Measurements from ENCODE around the gene CDH18. TPM values are rescaled to one million over a fixed set of nuclear protein-coding genes. Genes with fewer than 3 reads are reported as not detected.

CDH18 gene
- total and polyA plus RNA-seq, 2 donors = 0.05 to 0.24 TPM

DNA sequence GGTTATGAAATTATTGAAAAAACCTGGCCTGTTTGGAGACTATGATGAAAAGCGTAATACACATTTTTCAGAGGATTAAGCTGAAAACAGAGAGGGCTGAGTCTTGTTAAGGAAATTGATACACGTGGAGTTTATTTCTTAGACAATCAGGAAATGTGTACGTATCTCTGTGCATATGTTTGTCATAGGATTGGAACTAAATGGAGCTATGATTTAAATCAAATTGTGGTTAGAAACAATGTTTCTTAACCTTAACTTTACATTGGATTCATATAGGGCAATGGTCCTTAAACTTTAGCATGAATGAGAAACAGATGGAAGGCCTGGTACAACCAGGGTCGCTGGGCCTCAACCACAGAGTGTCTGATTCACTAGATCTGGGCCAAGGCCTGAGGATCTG is 451.6 kb downstream of the CDH18 start:
- Histone ChIP-seq H3K27me3 (ENCODE audit: control insufficient read depth in 2 of 2, insufficient read depth in 1 of 2, low read length in 1 of 2) (no peaks in the 10 kb centered on the region), H3K4me1 (ENCODE audit: control insufficient read depth in 2 of 2, insufficient read depth in 2 of 2, low read length in 2 of 2) (no peaks in the 10 kb centered on the region), H3K27ac (ENCODE audit: low read depth in 1 of 2, low read length in 1 of 2) (no peak overlapping the region), H3K4me3 (ENCODE audit: low read length in 2 of 2) (no peak overlapping the region), H3K9me3 (ENCODE audit: control insufficient read depth in 2 of 2, insufficient read depth in 1 of 2, low read length in 1 of 2) (peaks cover 0 to 6% of the 10 kb centered on the region in 2 donors), H3K36me3 (ENCODE audit: control insufficient read depth in 2 of 2, insufficient read depth in 2 of 2, low read length in 1 of 2) (no peaks in the 10 kb centered on the region)
- DNase-seq (ENCODE audit: low read depth in 6 of 9, low spot score in 9 of 9) = no peak
- WGBS = 95% methylated on average over 4 of the region's 4 CpGs

DNA sequence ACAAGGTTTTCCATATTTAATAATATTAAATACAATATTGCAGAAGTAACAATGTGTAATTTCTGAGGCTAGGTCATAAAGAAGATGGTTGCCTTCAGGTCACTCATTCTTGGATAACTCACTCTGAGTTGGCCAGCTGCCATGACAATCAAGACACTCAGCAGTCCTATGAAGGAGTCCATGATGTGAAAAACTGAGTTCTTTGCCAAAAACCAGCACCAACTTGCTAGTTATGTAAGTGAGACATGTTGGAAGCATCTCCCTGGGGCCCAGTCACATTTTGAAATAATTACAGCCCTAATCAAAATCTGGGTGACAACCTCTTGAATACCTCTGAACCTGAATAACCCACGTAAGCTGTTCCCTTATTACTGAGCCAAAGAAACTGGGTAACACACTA is 453.2 kb downstream of the CDH18 start:
- peak in 1 of 9 donors; percentile 1 for DNase-seq (ENCODE audit: low read depth in 6 of 9, low spot score in 9 of 9)
- Histone ChIP-seq H3K4me1 (ENCODE audit: control insufficient read depth in 2 of 2, insufficient read depth in 2 of 2, low read length in 2 of 2) (no peaks in the 10 kb centered on the region), H3K4me3 (ENCODE audit: low read length in 2 of 2) (no peak overlapping the region), H3K36me3 (ENCODE audit: control insufficient read depth in 2 of 2, insufficient read depth in 2 of 2, low read length in 1 of 2) (no peaks in the 10 kb centered on the region), H3K9me3 (ENCODE audit: control insufficient read depth in 2 of 2, insufficient read depth in 1 of 2, low read length in 1 of 2) (no peaks in the 10 kb centered on the region), H3K27me3 (ENCODE audit: control insufficient read depth in 2 of 2, insufficient read depth in 1 of 2, low read length in 1 of 2) (no peaks in the 10 kb centered on the region), H3K27ac (ENCODE audit: low read depth in 1 of 2, low read length in 1 of 2) (no peak overlapping the region)
- WGBS = 97% methylated on average over 1 of the region's 1 CpG

DNA sequence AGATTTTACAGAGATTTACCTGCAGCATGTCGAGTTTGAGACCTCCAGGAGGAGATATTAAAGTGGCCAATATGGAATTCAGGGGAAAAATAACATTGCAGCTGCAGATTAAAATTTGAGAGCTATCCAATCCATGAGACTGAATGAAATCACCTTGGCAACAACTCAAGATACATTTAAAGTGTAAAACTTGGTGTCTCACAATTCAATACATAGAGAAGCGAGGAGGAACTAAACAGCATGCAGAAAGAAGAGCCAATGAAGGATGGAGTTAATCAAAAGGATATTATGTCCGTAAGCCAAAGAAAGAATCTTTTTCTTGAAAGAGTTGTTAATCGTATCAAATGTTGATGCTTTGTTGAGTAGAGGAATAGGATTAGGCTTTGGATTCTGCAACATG is 455.1 kb downstream of the CDH18 start:
- Histone ChIP-seq H3K27me3 (ENCODE audit: control insufficient read depth in 2 of 2, insufficient read depth in 1 of 2, low read length in 1 of 2) (no peaks in the 10 kb centered on the region), H3K36me3 (ENCODE audit: control insufficient read depth in 2 of 2, insufficient read depth in 2 of 2, low read length in 1 of 2) (no peaks in the 10 kb centered on the region), H3K9me3 (ENCODE audit: control insufficient read depth in 2 of 2, insufficient read depth in 1 of 2, low read length in 1 of 2) (no peaks in the 10 kb centered on the region), H3K4me1 (ENCODE audit: control insufficient read depth in 2 of 2, insufficient read depth in 2 of 2, low read length in 2 of 2) (no peaks in the 10 kb centered on the region), H3K27ac (ENCODE audit: low read depth in 1 of 2, low read length in 1 of 2) (no peak overlapping the region), H3K4me3 (ENCODE audit: low read length in 2 of 2) (no peak overlapping the region)
- no peak for DNase-seq (ENCODE audit: low read depth in 6 of 9, low spot score in 9 of 9)
- WGBS = 81% methylated on average over 4 of the region's 4 CpGs

DNA sequence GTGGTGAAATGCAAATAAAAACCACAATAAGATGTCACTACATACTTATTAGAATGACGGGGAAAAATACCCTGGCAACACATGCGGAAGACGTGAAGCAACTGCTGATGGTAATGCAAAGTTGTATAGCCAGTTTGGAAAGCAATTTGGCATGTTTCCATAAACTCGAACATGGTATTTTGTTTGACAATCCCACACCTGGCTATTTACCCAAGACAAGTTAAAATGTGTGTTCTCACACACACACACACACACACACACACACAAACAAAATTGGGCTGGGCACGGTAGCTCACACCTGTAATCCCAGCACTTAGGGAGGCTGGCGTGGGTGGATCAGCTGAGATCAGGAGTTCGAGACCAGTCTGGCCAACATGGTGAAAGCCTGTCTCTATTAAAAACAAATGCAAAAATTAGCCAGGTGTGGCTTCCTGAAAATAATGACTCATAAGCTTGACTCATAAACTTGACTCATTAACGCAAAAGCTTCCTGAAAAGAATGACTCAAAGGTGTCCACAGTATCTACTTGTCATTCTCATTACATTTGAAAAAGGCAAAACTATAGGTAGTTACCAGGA is 456.5 kb downstream of the CDH18 start:
- DNase-seq (ENCODE audit: low read depth in 6 of 9, low spot score in 9 of 9) = no peak
- no peak overlapping the region for H3K27ac ChIP-seq (ENCODE audit: low read depth in 1 of 2, low read length in 1 of 2)
- 92% methylated on average over 8 of the region's 8 CpGs for WGBS

DNA sequence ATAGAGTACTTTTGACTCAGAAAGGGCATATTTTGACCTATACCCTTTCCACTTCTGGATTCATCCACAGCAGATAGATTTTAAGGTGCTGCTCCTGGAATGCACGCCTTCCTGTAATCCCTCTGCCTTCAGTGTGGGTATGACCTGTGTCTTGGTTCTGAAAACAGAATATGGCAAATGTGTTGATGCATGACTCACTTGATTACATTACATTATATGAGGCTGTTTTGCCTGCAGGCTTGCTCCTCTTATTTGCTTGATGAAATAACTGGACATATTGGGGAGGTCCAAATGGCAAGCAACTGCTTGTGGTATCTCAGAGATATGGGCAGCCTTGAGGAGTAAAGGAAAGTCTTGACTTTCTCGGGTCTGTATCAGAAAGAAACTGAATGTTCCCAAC is 468.6 kb downstream of the CDH18 start:
- Histone ChIP-seq H3K27ac (ENCODE audit: low read depth in 1 of 2, low read length in 1 of 2) (no peak overlapping the region), H3K36me3 (ENCODE audit: control insufficient read depth in 2 of 2, insufficient read depth in 2 of 2, low read length in 1 of 2) (no peaks in the 10 kb centered on the region), H3K4me3 (ENCODE audit: low read length in 2 of 2) (no peak overlapping the region), H3K4me1 (ENCODE audit: control insufficient read depth in 2 of 2, insufficient read depth in 2 of 2, low read length in 2 of 2) (no peaks in the 10 kb centered on the region), H3K27me3 (ENCODE audit: control insufficient read depth in 2 of 2, insufficient read depth in 1 of 2, low read length in 1 of 2) (no peaks in the 10 kb centered on the region), H3K9me3 (ENCODE audit: control insufficient read depth in 2 of 2, insufficient read depth in 1 of 2, low read length in 1 of 2) (no peaks in the 10 kb centered on the region)
- DNase-seq (ENCODE audit: low read depth in 6 of 9, low spot score in 9 of 9) = no peak
- WGBS = 77% methylated on average over 2 of the region's 2 CpGs

More for the DNA sequence above, 456.5 kb downstream of the CDH18 start:
- Histone ChIP-seq H3K4me3 (ENCODE audit: low read length in 2 of 2) (no peak overlapping the region), H3K4me1 (ENCODE audit: control insufficient read depth in 2 of 2, insufficient read depth in 2 of 2, low read length in 2 of 2) (no peaks in the 10 kb centered on the region), H3K9me3 (ENCODE audit: control insufficient read depth in 2 of 2, insufficient read depth in 1 of 2, low read length in 1 of 2) (no peaks in the 10 kb centered on the region), H3K27me3 (ENCODE audit: control insufficient read depth in 2 of 2, insufficient read depth in 1 of 2, low read length in 1 of 2) (no peaks in the 10 kb centered on the region), H3K36me3 (ENCODE audit: control insufficient read depth in 2 of 2, insufficient read depth in 2 of 2, low read length in 1 of 2) (no peaks in the 10 kb centered on the region)

DNA sequence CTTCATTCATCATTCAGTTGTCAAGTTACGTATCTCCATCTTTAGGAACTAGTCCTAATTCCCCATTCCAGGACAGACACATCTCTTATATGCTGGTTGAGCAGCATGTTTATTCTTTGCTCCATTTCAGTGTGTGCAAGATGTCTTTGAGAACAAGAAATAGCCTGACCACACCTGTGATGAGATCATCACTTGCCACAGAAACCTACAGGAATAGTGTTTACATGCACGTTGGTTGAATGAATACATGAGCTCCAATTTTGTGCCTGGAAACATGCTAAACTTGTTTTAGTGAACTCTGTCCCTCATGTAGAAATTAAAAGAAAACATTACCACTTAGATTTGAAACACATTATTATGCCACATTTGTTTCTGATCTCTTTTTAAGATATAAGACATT is 489.1 kb downstream of the CDH18 start:
- Histone ChIP-seq H3K4me1 (ENCODE audit: control insufficient read depth in 2 of 2, insufficient read depth in 2 of 2, low read length in 2 of 2) (no peaks in the 10 kb centered on the region), H3K27me3 (ENCODE audit: control insufficient read depth in 2 of 2, insufficient read depth in 1 of 2, low read length in 1 of 2) (no peaks in the 10 kb centered on the region), H3K4me3 (ENCODE audit: low read length in 2 of 2) (no peak overlapping the region), H3K9me3 (ENCODE audit: control insufficient read depth in 2 of 2, insufficient read depth in 1 of 2, low read length in 1 of 2) (no peaks in the 10 kb centered on the region), H3K27ac (ENCODE audit: low read depth in 1 of 2, low read length in 1 of 2) (no peak overlapping the region), H3K36me3 (ENCODE audit: control insufficient read depth in 2 of 2, insufficient read depth in 2 of 2, low read length in 1 of 2) (no peaks in the 10 kb centered on the region)
- no peak for DNase-seq (ENCODE audit: low read depth in 6 of 9, low spot score in 9 of 9)
- 78% methylated on average over 2 of the region's 2 CpGs for WGBS

DNA sequence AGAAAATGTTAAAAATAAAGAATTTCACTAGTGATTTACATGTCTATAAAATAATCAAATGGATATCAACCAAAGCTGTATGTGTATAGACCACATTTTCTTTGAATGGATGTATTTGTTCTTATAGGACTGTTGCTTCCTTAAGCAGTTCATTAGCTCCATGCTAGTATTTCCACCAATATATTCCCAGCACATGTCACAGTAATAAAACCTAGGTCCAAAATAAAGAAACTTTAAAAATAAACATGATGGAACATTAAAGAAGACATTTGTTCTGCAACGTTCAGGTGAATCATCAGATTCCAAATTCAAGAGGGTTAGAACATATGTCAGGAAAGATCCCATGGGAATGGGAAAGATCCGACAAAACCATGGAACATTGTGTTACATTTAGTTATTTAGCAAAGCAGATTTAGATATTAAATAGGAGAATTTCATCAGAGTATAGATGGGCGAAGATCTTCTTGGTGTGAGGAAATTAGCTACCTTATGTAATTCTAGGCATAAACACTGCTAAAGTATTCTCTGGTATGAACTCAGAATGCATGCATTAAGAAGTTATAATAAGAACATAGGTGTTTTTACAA is 490.7 kb downstream of the CDH18 start:
- H3K27me3 ChIP-seq (ENCODE audit: control insufficient read depth in 2 of 2, insufficient read depth in 1 of 2, low read length in 1 of 2) = no peaks in the 10 kb centered on the region
- no peaks in the 10 kb centered on the region for H3K36me3 ChIP-seq (ENCODE audit: control insufficient read depth in 2 of 2, insufficient read depth in 2 of 2, low read length in 1 of 2)
- 80% methylated on average over 3 of the region's 3 CpGs for WGBS
- no peak for DNase-seq (ENCODE audit: low read depth in 6 of 9, low spot score in 9 of 9)
- no peaks in the 10 kb centered on the region for H3K9me3 ChIP-seq (ENCODE audit: control insufficient read depth in 2 of 2, insufficient read depth in 1 of 2, low read length in 1 of 2)
- H3K27ac ChIP-seq (ENCODE audit: low read depth in 1 of 2, low read length in 1 of 2) = no peak overlapping the region
- H3K4me3 ChIP-seq (ENCODE audit: low read length in 2 of 2) = no peak overlapping the region
- H3K4me1 ChIP-seq (ENCODE audit: control insufficient read depth in 2 of 2, insufficient read depth in 2 of 2, low read length in 2 of 2) = no peaks in the 10 kb centered on the region

DNA sequence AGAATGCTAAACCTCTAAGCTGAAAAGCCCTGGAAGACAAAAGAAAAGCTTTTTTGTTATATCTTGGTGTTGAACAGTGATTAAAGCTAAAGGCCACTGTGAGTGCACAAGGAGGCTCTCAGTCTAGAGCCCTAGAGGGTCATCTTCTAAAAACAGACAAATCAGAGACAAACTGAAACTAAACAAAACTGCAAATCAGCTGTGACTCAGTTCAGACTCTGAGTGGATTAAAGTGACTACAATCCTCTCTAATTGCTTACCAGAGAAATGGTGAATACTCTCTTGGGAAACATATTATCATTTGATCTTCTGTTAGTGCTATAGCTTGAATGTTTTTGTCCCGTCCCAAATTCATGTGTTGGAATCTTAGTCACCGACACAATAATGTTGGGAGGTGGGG is 491.9 kb downstream of the CDH18 start:
- H3K4me1 ChIP-seq (ENCODE audit: control insufficient read depth in 2 of 2, insufficient read depth in 2 of 2, low read length in 2 of 2) = no peaks in the 10 kb centered on the region
- H3K36me3 ChIP-seq (ENCODE audit: control insufficient read depth in 2 of 2, insufficient read depth in 2 of 2, low read length in 1 of 2) = no peaks in the 10 kb centered on the region
- H3K9me3 ChIP-seq (ENCODE audit: control insufficient read depth in 2 of 2, insufficient read depth in 1 of 2, low read length in 1 of 2) = no peaks in the 10 kb centered on the region
- H3K4me3 ChIP-seq (ENCODE audit: low read length in 2 of 2) = no peak overlapping the region
- no peak for DNase-seq (ENCODE audit: low read depth in 6 of 9, low spot score in 9 of 9)
- WGBS = 93% methylated on average over 2 of the region's 2 CpGs
- no peak overlapping the region for H3K27ac ChIP-seq (ENCODE audit: low read depth in 1 of 2, low read length in 1 of 2)
- no peaks in the 10 kb centered on the region for H3K27me3 ChIP-seq (ENCODE audit: control insufficient read depth in 2 of 2, insufficient read depth in 1 of 2, low read length in 1 of 2)

DNA sequence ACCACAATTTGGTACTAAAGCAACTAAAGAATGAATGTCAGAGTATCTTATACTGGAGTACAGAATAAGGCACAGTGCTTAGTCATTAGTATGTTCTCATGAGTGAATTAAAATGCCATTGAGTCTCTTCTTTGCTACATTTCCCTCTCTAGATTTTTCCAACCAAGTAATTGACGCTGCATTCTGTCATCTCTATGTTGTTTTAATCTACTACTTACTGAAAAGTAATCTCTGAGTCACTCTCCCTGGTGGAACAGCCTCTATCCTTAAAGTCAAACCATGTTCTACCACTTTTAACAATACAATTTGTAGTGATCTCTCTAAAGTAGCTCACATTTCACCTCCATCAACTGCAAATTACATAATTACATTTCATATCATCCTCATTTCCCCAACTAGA is 495.1 kb downstream of the CDH18 start:
- H3K36me3 ChIP-seq (ENCODE audit: control insufficient read depth in 2 of 2, insufficient read depth in 2 of 2, low read length in 1 of 2) = no peaks in the 10 kb centered on the region
- H3K9me3 ChIP-seq (ENCODE audit: control insufficient read depth in 2 of 2, insufficient read depth in 1 of 2, low read length in 1 of 2) = no peaks in the 10 kb centered on the region
- H3K4me1 ChIP-seq (ENCODE audit: control insufficient read depth in 2 of 2, insufficient read depth in 2 of 2, low read length in 2 of 2) = no peaks in the 10 kb centered on the region
- no peaks in the 10 kb centered on the region for H3K27me3 ChIP-seq (ENCODE audit: control insufficient read depth in 2 of 2, insufficient read depth in 1 of 2, low read length in 1 of 2)
- no peak overlapping the region for H3K27ac ChIP-seq (ENCODE audit: low read depth in 1 of 2, low read length in 1 of 2)
- 85% methylated on average over 1 of the region's 1 CpG for WGBS
- DNase-seq (ENCODE audit: low read depth in 6 of 9, low spot score in 9 of 9) = no peak
- no peak overlapping the region for H3K4me3 ChIP-seq (ENCODE audit: low read length in 2 of 2)
